ENCODE data around the gene CEACAM3.

CEACAM3 gene

DNA sequence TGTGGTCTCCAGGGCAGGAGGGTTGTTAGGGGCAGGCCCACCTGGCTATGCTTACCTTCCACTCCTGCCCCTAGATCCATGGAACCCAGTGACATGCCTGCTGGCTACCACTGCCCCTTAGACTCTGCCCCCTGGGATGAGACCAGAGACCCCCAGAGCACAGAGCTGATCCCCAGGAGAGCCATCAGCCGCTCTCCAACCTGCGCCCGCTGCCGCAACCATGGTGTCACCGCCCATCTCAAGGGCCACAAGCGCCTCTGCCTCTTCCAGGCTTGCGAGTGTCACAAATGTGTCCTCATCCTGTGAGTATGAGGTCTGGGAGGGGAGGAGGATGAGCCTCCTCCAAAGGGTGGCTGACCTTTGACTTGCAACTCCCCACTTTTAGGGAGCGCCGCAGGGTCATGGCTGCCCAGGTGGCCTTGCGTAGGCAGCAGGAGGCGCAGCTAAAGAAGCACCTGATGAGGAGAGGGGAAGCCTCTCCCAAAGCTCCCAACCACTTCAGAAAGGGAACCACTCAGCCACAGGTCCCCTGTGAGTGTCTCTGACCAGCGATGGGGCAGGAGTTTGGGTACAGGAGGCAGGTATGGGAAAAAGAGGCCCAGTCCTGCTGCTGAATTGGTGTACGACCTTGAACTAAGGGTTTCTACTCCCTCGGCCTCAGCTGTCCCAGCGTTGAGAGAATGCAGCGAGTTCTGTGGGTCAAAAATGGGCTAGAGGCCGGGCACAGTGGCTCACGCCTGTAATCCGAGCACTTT lies 51.1 kb downstream of the CEACAM3 start:
- DNase-seq = no peak

DNA sequence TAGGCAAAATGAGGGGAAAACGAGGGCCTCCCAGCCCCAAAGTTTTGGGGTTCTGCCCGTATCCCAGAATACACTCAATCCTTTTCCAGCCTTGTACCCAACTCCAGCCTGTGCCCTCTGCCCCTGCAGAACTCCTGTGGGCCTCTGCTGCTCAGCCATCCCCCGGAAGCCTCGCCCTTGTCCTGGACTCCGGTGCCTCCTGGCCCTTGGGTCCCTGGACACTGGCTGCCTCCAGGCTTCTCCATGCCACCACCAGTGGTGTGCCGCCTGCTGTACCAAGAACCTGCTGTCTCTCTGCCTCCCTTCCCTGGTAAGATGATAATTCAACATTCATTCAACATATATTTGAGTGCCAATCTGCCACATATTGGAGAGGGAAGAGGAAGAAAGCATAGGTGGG lies 52.3 kb downstream of the CEACAM3 start:
- DNase-seq = no peak

DNA sequence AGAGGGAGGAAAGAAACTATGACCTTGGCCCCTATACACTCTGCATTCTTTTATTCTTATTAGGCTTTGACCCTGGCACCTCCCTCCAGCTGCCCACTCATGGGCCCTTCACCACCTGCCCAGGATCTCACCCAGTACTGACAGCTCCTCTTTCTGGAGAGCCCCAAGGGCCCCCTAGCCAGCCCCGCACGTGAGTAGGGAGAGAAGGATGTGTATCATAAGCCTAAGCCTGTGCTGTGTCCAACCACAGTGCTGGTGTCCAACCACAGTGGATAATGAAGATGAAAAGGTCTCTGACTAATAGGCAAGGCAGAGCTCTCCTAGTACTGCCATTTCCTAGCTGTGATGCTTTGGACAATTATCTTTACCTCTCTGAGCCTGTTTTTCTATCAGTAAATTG lies 52.7 kb downstream of the CEACAM3 start:
- DNase-seq = no peak

DNA sequence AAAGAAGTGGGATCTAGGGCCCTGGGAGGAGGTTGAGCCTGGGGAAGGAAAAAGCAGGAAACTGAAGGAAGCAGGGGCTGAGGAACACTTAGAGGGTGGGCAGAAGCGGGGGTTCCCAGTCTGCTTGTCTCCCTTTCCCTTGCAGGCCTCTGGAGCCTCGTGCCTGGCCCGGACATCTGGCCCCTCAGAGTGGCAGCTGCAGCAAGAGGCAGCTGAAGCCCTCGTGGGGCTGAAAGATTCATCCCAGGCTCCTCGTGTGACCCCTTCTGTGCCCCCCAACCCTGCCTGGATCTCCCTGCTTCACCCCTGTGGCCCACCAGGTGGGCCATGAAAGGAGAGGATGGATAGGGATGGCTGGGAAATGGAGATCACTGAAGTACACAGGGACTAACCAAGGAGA lies 54.0 kb downstream of the CEACAM3 start:
- DNase-seq = no peak

DNA sequence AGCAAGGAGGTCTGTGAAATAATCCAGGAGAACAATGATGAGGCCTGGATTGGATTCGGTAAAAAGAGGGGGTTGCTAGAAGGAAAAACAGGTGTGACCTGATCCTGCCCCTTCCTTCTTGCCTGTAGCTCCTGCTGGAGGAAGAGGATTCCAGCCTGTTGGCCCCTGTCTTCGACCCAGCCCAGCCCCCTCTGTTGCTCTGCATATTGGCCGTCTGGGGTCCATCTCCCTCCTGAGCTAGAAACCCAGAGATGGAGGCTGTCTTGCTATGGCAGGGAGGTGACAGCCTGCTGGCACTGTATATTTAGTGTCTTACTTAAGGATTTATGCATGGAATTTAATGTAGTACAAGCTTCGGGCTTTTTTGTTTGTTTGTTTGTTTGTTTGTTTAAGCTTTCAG lies 55.1 kb downstream of the CEACAM3 start:
- DNase-seq = no peak

DNA sequence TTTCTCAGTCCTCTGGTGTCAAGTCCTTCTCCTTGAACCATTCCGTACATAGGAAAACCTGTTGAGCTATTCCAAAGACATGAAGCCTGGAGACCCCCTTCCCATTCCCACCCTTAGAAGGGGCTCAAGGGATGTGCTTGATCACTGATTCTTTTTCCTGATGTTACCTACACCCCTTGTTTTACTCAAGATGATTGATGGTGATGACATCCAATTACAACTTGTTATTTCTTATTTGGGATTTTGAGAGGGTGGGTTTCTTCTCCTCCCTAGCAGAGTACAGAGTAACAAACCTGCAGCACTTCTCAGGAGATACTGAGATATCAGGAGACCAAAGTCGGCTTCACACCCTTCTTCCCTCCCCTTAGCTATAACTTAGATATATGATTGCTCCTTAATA lies 57.0 kb downstream of the CEACAM3 start:
- no peak for DNase-seq

DNA sequence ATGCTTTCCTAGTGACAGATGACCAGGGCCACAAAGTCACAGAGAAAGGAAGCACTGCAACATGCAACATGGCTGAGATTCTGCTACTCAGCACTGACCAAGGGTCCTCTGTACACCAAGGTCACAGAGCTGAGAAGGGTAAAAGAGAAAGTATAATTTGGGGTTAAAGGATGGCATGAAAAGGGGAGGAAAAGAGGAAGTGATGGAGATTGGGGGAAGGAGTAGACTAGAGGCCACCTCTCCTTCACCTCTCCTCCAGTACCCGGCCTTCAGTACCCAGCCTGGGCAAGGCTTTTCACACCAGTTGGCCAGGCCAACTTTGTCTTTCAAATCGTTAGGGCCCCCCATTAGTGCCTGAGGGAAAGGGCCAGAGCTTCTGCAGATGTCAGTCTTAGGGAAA lies 57.4 kb downstream of the CEACAM3 start:
- DNase-seq = no peak

DNA sequence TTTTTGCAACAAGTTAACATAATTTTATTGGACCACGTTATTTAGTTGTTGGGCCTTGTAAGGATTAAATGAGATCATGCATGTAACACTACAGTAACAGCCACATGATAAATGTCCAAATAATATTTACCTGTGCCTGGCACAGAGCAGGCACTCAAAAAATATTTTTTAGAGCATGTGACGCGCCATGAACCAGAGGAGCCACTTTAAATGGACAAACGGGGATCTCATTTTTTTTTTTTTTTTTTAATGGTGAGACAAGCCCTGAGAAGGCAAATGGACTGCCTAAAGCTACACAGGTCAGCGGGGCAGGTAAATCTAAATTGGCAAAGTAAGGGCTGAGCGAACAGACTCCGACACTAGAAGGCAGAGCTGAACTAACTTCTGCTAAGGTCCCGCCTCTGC lies 62.8 kb downstream of the CEACAM3 start:
- no peak for DNase-seq

DNA sequence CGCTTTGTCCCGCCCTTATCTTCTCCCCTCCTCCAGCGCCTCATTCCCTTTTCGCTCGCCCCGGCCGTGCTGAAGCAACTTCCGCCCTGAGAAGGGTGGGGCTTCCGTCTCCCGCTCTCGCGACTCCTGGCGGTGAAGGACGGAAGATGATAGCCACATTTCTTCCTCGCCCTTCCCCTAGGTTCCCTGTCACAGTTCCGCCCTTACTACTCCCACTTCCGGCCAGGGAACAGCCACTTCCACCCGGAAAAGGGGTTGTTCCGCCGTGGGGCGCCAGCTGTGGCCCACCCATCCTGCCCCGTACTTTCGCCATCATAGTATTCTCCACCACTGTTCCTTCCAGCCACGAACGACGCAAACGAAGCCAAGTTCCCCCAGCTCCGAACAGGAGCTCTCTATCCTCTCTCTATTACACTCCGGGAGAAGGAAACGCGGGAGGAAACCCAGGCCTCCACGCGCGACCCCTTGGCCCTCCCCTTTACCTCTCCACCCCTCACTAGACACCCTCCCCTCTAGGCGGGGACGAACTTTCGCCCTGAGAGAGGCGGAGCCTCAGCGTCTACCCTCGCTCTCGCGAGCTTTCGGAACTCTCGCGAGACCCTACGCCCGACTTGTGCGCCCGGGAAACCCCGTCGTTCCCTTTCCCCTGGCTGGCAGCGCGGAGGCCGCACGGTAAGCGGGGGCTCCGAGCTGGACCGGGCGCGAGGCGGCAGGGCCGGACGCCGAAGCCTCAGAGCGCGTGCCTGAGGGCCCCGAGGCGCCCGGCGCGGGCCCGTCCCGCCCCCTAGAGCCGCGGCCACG lies 63.4 kb downstream of the CEACAM3 start, which contains the start of gene RPS19:
TSS of gene RPS19 (plus strand) at position 638 of the 801 bp plus-strand sequence. CDS start 520 bp downstream, outside the sequence.
- DNase-seq = peak; percentile 99

DNA sequence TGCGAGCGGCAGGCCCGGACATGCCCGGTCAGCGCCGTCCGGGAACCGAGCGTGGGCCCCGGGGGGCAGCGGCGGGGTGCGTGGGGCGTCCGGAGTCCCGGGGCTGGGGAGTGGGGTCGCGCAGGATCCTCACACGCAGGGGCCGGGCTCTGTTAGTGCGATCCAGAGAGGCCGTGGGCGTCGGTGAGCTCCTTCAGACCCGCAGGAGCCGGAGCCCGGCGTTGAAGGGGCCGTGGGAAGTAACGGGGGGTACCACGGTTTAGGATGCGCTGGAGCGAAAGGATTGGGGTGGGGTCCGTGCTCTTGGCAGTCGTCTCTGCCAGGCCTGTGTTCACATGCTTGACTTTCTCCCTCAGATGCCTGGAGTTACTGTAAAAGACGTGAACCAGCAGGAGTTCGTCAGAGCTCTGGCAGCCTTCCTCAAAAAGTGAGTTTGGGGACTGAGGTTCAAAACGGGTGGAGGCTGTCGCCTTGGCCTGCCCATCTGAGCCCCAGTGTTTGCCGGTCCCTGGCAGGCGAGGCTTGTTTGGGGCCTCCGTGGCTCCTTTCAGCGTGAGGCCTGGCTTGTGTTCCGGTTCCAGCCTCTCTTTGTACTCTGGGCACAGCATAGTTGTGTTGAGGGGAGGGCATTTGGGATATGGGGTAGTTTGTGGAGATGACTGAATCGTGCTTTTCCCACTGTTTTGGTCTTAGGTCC lies 64.2 kb downstream of the CEACAM3 start:
- no peak for DNase-seq
